GM21447 (cell line): ENCODE data around the gene PELI2.

Source experiments
- ATAC-seq: cut with Tn5 transposase; IDR thresholded peaks from one replicate; pipeline ENCODE4 v1.9.1; 2021; ENCODE audit not compliant: unreplicated experiment

The PELI2 gene, protein sequence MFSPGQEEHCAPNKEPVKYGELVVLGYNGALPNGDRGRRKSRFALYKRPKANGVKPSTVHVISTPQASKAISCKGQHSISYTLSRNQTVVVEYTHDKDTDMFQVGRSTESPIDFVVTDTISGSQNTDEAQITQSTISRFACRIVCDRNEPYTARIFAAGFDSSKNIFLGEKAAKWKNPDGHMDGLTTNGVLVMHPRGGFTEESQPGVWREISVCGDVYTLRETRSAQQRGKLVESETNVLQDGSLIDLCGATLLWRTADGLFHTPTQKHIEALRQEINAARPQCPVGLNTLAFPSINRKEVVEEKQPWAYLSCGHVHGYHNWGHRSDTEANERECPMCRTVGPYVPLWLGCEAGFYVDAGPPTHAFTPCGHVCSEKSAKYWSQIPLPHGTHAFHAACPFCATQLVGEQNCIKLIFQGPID

GRCh38 chr14:56117765-56118610, at the start of gene PELI2:
Gene PELI2 (plus strand): TSS chr14:56118411. CDS start chr14:56118661, 250 bp downstream.
- ATAC-seq, result peak; percentile 56

GRCh38 chr14:56073799-56074198, 44.4 kb upstream of the PELI2 start:
- no peak for ATAC-seq

GRCh38 chr14:56075301-56075700, 42.9 kb upstream of the PELI2 start:
- ATAC-seq, result no peak

GRCh38 chr14:56081139-56081538, 37.1 kb upstream of the PELI2 start:
- ATAC-seq, result no peak

DNA sequence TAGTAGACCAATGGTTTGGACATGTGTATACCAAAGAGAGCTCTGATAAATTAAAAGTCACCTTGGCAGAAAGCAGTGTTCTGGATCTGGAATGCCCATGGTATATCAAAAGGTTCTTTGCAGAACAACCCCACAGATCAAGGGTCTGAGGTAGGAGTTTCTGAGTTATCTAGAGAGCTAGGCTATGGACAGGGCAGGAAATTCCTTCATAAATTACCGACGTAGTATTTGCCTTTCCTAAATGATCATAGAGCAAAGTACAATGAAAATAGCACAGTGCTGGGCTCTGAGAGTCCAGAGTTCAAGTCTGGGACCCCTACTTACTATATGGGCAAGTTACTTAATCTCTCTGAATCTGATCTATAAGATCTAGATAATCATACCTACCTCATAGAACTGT, 35.3 kb upstream of the PELI2 start:
- ATAC-seq, result no peak

GRCh38 chr14:56085471-56085870, 32.7 kb upstream of the PELI2 start:
- no peak for ATAC-seq

DNA sequence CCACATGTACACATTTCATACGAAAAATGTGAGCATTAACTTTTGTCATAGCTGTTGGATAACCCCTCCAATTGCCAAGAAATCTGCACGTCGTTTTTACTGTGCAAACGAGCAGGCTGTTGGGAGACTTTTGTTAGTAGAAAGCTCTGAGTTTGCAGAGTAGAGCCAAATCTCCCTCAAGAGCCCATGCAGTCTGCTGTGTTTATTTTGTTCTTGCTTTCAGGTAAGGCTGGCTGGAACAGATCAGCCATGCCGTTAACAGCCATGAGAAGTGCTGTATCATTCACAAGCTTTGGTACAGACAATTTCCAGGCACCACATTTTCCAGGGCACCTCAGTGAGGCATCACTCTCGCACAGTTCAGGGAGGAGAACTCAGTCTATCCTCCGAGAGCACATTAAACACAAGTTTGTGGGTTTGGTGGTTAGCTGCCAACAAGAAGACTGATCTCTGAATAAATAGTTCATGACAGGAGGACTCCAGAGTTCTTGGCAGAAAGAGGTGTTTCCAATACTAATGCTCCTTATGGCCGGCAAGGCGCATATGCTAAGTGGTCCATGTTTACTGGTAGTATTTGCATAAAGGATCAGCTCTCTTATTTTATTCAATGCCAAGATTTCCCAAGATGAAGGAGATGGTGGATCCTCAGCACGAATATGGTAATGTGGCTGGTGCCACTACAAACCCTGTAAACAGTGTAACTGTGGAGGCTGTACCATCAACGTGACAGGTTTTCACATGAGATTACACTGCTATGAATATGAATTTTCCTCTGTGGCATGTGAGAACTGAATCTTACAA, 30.3 kb upstream of the PELI2 start:
- no peak for ATAC-seq

DNA sequence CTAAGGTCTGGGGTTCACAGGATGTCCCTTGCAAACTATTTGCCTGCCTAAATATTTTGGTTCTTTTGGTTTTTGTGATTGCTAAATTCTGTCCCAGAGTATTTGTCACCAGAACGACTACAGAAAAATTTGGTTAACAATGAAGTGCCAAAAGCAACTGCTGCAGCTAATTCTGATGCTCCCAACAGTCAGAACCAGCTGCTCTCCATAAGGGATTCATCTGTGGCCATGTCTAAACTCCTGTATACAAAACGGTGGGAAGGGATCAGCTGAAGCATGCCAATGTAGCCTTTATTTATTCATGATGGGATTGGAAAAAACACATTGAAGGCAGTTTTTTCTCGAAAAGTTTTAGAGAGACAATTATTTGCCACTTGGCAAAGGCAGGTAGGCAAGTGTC, 29.3 kb upstream of the PELI2 start:
- no peak for ATAC-seq

DNA sequence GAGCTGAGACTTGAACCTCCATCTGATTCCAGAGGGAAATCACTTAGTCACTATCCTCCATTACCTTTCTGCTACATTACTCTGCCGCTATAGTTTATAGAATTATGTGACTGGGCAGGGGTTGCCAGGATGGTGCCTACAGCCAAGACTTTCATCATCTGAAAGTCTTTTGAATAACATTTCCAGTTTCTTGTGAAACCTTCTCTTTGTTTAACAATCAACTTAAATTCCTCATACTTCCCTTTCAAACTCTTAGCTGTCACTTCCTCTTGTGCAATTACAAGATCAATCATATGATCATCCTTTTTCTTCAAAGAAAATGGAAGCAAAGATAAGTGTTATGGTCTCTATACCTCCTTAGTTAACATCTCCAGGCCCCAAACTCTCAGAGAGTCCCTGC, 25.4 kb upstream of the PELI2 start:
- ATAC-seq, result no peak

DNA sequence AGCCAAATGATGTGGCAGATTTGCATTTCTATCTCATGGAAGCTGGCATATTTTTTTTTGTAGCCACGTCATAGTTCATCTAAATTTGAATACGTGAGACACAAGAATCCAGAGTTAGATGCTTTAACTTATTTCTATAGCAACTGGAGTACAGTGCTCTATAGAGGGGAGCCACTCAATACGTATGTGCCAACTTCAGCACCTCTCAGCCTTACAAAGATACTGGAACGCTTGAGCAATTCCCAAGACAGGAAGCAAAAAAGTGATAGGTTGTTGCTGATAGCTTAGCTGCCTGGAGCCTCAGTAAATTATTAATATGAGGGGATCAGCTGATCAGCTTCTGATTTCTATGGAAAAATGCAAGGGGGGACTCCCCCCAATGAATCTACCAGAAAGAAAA, 24.1 kb upstream of the PELI2 start:
- no peak for ATAC-seq

DNA sequence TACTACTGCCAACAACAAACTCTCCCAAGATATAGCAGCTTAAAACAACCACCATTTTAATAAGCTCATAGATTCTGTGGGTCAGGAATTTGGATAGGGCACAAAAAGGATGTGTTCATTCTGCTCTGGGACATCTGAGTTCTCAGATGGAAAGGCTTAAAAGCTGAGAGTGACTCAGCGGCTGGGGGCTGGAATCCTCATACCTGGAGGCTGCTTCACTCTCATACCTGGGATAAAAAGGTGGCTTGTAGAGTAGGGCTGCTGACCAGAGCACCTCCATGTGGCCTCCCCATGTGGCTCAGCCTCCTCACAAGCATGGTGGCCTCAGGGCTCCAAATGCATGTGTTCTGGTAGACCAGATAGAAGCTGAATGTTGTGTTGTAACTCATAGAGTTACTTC, 20.2 kb upstream of the PELI2 start:
- ATAC-seq, result no peak

DNA sequence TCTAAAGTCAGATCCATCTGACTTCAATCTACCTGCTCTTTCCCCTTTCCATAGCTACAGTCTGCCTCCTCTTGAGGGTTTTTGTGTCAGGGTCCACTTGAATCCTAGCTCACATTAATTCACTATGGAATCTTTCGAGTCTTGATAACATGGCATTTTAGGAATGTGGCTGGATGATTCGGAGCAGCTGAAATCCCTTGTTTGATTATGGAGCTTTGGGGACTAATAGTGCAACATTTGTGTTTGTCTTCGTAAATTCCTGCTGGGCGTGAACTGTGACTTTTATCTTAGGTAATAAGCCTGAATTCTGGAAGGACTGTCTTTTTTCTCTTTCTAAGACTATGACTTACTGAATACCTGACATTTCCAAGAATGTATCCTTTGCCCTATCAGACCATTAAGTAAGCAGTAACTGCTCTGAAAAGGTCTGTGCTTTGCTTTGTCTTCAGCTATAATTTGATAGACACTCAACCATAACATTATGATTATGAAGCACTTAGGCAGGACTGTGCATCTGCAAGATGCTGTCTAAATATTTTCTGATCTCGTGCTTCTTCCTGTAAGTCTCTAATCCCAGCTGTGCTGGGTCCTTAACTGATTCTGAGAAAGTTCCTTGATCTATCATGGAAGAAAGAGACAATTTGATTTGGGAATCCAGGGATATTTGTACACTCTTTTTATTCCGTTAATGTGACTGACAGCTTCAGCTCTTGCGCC, 19.0 kb upstream of the PELI2 start:
- no peak for ATAC-seq

DNA sequence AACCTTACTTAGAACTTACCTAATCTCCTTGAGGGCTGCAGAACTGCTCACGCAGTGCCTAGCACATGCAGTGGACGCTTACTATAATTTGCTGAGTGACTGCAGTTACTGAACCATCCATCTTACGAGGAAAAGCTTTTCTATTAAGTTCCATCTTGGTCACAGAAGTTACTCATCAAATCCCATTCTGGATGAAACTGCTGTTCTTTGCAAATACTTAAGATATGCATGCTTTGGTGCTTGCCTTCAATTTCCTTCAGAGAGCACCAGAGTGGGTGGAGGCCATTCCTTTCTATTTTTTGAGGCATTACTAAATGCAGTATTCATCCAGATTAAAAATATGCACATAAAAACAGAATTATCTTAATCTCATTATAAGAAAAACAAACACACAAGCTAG, 17.7 kb upstream of the PELI2 start:
- ATAC-seq, result no peak

- ATAC-seq, result no peak
Measured at GRCh38 chr14:56102941-56103340, 15.3 kb upstream of the PELI2 start.

DNA sequence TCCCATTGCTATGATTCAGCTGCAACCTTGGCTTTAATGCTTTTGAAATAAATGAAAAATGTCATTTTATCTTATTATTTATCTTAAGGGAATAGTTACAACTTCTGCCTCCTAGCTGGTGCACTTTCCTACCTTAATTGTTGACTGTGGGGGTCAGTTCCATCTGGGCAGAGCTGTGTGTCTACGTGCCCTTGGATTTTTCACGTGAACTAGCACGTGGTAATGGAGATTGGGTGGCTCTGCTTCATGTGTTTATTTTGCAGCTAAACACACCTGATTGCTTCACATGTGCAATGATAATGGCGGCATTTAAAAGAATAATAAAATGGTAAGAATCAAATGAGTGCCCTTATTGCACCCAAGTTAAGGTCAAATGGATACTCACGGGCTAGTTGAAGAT, 10.6 kb upstream of the PELI2 start:
- ATAC-seq, result no peak

DNA sequence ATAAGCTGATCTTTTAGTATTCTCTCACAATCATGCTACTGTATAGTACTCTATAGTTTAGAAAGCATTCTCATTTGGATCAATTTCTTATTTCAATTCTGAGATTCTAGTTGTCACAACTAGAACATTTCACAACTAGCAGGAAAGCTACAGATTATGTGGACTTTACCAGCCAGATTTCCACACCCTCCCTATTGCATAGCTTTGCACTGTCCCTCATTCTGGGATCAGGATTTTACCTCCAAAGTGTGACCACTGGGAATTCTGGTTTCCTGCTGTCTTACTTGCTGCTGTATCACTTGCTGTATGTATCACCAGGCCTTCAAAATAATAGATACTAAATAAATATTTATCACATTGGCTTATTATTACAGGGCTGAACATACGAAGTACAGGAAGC, 10.2 kb upstream of the PELI2 start:
- ATAC-seq, result no peak

DNA sequence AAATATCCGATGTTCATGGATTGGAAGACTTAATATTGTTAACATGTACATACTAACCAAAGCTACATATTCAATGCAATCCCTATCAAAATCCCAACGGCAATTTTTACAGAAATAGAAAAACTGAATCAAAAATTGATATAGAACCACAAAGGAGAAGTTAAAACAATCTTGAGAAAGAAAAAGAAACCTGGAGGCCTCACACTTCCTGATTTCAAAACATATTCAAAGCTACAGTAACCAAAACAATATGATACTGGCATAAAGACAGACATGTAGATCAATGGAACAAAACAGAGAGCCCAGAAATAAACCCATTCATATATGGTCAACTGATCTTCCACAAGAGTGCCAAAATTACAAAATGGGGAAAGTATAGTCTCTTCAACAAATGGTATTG, 5.4 kb upstream of the PELI2 start:
- no peak for ATAC-seq

DNA sequence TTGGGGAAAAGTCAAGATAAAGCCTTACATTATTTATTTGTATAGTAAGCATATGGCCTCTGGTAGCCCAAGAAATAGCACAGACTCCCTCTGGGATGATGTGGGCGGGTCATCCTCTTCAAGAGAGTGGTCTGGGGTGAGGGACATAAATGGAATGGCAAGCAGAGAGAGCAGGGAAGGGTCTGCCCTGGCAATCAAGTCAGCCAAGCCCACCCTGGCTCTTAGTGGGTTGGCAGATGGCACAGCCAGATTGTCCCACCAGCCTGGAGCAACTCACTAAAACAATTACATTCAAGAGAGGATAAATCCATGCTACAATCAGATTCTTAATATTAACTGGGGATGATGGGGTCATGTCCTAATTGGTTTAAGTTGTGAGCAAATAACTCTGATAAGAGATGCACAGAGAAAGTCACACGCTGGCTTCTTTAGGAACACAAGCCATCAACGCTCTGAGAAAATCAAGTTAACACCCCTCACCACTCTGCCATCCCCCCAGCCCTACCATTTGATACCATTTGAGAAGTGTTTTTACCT, 2.8 kb upstream of the PELI2 start:
- ATAC-seq, result no peak

- no peak for ATAC-seq
Measured at GRCh38 chr14:56115976-56116893, 2.0 kb upstream of the PELI2 start.
